Left cardiac atrium (tissue), 4 donors: ENCODE results near the gene SMIM13. TPM values are rescaled to one million over a fixed set of nuclear protein-coding genes. Genes with fewer than 3 reads are reported as not detected.
"Not testable (repeated sequence)": the region's sequence is repeated elsewhere in the genome, so short reads cannot be mapped to it uniquely, and the experiment has no call there.

Source experiments
- ATAC-seq, 2 donors: fragments of 200-7000 bp; cut with Tn5 transposase; one replicate each; pipeline ENCODE4 v1.9.1; 2020; ENCODE audit warnings: mild to moderate bottlenecking in 2 of 2, moderate library complexity in 2 of 2
- DNase-seq: peaks from one replicate; pipeline ENCODE4 v3.0.0-alpha.2; 2020
- intact Hi-C, 2 donors: fragments of 100-400 bp; cut with DNase I; formaldehyde crosslinking; loops; one replicate each; pipeline versions ENCODE4 v1.14.1 to v1.15.1; 2022 to 2023
- total RNA-seq, 2 donors: library from RNA; stranded (reverse); fragmentation: NEBNext Ultra II Directional; extraction: Animal tissue kit (Norgen Biotek cat#: 25700); gene quantifications; one replicate each; pipeline ENCODE4 v1.2.1, GENCODE V29; 2021
- donor health status: DM: no; HTN: yes; CAD: no.
- donor health status: DM: no; HTN: yes; CAD: no; lungs with severe emphysema.
- donor health status: DM: yes; HTN: yes; CAD: no.
- donor health status: Dilated cardiomyopathy.

Gene SMIM13
- total RNA-seq, 2 donors from 2014 or later = 10.9 to 11.3 TPM

- peak in 1 of 2 donors; percentile 21 for ATAC-seq
- no peak for DNase-seq
- intact Hi-C loops = no loop called here
Measured at GRCh38 chr6:11111769-11112437, 18.3 kb downstream of the SMIM13 start.

DNA sequence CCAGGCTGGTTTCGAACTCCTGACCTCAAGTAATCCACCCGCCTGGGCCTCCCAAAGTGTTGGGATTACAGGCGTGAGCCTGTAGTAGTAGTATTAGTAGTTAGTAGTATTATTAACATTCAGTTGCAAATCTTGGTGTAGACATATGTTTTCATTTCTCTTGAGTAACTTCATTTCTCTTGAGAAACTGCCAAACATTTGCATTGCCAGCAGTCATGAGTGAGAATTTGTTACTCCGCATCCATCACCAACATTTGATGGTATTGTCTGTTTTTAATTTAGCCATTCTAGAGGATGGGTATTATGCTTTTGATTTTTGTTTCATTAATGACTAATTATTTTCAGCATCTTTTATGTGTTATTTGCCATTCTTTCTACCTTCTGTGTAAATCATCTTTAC, 19.4 kb downstream of the SMIM13 start:
- intact Hi-C loops = no loop called here

DNA sequence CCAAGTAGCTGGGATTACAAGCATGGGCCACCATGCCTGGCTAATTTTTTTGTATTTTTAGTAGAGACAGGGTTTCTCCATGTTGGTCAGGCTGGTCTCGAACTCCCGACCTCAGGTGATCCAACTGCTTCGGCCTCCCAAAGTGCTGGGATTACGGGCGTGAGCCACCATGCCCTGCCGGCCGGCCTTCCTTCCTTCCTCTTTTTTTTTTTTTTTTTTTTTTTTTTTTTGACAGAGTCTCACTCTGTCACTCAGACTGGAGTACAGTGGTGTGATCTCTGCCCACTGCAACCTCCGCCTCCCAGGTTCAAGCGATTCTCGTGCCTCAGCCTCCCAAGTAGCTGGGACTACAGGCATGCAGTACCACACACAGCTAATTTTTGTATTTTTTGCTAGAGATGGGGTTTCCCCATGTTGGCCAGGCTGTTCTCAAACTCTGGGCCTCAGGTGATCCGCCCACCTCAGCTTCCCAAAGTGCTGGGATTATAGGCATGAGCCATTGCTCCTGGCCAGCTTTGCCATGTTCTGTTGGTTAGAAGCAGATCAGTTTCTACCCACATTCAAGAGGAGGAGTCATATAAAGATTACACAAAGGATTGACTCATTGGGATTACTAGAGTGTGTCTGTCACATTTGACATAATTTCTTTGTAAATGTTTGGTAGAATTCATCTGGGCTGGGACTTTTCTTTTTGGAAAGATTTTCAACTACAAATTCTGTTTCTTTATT, 22.3 kb downstream of the SMIM13 start:
- intact Hi-C loops, DNase-seq: not testable (repeated sequence)
- peak in 1 of 2 donors; percentile 51 for ATAC-seq

More for the DNA sequence above, 19.4 kb downstream of the SMIM13 start:
- DNase-seq = no peak
- ATAC-seq = no peak

DNA sequence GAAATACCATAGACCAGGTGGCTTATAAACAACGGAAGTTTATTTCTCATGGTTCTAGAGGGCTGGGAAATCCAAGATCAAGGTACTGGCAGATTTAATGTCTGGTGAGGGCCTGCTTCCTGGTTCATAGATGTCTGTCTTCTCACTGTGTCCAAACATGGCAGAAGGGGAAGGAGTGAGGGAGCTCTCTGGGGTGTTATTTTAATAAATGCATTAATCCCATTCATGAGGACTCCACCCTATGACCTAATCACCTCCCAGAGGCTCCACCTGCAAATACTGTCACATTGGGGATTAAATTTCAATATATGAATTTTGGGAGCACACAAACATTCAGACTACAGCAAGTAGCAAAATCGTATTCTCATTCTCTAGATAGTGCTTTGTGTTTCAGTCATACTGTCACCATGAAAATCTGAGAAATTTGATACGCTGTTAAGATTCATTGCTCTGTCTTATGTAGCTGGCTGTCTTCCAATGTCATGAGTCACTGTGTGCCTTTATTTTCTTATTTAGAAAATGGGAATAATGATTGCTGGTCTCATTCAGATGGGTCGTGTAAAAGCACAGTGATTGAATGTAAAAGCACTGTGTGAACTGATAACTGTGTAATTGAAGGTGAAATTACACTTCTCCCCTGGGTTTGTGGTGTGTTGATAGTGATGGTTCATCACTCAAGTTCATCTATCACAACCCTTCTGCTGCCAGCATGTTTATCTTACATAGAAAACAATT, 26.8 kb downstream of the SMIM13 start:
- ATAC-seq = peak in 1 of 2 donors; percentile 19
- DNase-seq = no peak
- intact Hi-C loops = no loop called here

- ATAC-seq (no peak), DNase-seq (no peak)
- intact Hi-C loops = no loop called here
Measured at GRCh38 chr6:11121851-11122250, 28.2 kb downstream of the SMIM13 start.

DNA sequence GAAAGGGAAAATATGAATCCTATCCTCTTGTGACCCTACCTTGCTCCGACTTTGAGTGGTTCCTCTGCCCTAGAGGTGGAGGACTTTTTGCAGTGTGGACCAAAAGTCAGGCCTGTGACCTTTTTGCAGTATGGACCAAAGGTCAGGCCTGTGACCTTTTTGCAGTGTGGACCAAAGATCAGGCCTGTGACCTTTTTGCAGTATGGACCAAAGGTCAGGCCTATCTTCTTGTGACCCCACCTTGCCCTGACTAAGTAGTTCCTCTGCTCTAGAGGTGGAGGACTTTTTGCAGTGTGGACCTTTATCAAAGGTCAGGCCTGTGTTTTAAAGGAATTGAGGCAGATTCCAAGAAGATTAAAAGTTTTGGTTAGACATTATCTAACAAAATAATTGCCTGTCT, 28.7 kb downstream of the SMIM13 start:
- DNase-seq = no peak
- intact Hi-C loops = no loop called here
- no peak for ATAC-seq

DNA sequence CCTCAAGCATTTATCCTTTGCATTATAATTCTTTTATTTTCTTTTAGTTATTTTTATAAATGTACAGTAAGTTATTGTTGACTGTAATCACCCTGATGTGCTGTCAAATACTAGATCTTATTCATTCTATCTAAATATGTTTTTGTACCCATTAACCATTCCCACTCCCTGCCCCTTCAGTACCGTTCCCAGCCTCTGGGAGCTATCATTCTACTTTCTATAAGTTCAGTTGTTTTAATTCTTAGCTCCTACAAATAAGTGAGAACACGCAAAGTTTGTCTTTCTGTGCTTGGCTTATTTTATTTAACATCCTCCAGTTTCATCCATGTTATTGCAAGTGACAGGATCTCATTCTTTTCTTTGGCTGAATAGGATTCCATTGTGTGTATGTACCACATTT, 30.3 kb downstream of the SMIM13 start:
- ATAC-seq (no peak), DNase-seq (no peak)
- intact Hi-C loops = no loop called here

DNA sequence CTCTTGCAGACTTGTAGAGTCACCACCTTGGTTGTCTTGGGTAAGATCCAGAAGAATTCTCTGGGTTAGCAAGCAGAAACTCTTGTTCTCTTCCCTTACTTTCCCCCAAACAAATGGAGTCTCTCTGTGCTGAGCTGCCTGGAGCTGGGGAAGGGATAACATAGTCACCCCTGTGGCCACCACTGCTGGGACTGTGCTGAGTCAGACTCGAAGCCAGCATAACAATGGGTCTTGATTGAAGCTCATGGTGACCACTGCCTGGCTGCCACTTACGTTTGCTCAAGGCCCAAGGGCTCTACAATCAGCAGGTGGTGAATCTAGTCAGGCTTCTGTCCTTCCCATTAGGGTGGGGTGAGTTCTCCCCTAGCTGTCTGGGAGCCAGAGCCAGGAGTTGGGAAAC, 33.2 kb downstream of the SMIM13 start:
- intact Hi-C loops = no loop called here
- ATAC-seq (no peak), DNase-seq (no peak)

DNA sequence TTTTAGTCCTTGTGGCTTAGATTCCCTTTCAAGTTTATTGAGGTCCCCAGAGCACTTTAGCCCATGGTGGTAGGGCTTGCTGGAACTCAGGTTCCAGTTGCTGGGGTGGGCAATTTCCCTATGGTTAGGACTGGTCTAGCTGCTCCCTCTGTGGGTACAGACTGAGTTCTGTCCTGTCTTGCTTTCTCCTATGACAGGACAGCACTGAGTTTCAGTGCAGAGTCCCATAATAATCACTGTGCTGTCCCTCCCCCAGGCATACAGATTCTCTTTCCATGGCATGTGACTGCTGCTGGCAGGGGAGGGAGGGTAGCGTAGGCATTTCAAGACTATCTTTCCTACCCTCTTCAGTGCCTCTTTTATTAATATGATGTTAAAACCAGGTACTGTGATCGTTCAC, 35.0 kb downstream of the SMIM13 start:
- intact Hi-C loops = no loop called here
- no peak for DNase-seq
- ATAC-seq = peak in 1 of 2 donors; percentile 31

GRCh38 chr6:11129908-11130565, 36.4 kb downstream of the SMIM13 start:
- no peak for ATAC-seq
- intact Hi-C loops = no loop called here
- DNase-seq = no peak

- no peak for ATAC-seq
- DNase-seq = no peak
- intact Hi-C loops = no loop called here
Measured at GRCh38 chr6:11130605-11131004, 37.0 kb downstream of the SMIM13 start.

DNA sequence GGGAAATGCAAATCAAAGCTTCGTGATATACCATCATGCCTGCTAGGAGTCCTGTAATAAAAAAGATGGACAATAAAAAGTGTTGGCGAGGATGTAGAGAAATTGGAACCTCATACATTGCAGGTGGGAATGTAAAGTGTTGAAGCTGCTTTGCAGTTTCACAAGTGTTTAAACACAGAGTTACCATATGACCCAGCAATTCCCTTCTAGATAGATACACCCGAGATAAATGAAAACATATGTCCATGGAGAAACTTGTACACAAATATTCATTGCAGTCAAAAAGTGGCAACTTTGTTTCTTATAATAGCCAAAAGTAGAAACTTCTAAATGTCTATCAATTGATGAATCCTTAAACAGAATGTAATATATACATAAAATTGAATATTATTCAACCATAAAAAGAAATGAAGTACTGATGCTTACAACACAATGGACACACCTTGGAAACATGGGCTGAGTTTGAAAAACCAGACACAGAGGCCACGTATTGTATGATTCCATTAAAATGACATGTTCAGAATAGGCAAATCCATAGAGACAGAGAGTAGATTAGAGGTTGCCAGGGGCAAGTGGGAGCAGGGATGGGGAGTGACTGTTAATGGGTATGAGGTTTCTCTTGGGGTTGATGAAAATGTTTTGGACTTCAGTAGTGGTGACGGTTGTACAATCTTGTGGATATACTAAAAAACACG, 38.7 kb downstream of the SMIM13 start:
- intact Hi-C loops = no loop called here
- no peak for ATAC-seq
- no peak for DNase-seq

DNA sequence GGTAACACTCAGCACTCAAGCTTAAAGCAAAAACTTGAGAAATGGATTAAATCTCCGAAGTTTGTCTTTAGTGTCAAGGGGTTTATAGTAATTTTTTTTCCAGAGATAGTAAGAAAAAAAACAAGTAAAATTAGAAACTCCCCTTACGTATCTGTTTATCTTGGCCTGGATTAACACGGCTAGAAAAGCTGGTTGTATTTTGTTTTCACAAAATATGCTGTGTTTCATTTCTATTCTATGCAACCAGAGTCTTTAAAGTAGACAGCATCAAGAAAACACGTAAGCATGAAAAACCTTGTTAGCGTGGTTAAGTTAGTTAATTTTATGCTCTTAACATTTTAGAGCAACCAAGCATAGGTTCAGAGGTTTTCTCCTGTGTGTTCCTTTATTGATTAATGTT, 39.6 kb downstream of the SMIM13 start:
- intact Hi-C loops = no loop called here
- ATAC-seq = no peak
- DNase-seq = no peak

GRCh38 chr6:11136809-11137208, 43.2 kb downstream of the SMIM13 start:
- intact Hi-C loops = no loop called here
- no peak for DNase-seq
- ATAC-seq = no peak

DNA sequence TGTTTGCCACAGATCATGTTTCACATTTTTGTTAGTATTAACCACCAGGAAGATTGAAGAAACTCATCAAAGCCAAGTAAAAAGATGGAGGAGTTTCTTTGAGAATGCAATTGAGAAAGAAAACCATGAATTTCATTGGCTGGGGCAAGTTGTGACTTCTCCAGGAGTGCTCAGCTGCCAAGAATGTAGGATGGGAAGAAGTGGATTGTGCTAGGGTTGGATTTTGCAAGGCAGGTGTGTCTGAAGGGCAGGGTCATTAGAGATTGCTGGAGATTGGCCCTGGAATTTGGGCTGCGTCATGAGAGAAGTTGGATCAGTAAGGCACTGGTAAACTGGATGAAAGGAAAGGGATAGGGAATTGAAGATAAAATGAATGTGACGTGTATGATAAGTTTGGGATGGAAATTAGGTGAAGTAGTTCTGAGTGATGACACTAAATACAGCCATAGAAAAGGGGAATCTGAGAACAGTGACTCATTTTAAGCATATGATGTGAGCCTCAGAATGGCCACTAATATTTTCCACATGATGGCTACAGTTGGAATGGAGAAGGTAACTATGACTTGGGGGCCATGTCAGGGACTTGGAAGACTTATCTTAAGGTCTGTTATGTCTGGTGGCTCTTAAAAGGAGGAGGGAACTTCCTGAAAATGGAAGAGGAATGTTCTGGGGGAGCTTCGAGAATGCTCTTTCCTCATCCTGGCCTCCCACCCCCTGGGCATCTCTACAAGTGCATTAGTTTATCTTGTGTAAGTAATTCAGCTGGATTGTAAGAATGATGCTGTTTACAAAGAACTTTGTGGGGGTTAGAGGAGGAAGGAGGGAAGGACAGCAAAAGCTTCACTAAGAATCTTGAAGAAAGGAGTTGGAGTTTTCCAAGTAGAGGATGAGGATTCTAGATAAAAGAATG, 45.7 kb downstream of the SMIM13 start:
- ATAC-seq (peak; percentile 30 to 77), DNase-seq (no peak)
- intact Hi-C loops = no loop called here

DNA sequence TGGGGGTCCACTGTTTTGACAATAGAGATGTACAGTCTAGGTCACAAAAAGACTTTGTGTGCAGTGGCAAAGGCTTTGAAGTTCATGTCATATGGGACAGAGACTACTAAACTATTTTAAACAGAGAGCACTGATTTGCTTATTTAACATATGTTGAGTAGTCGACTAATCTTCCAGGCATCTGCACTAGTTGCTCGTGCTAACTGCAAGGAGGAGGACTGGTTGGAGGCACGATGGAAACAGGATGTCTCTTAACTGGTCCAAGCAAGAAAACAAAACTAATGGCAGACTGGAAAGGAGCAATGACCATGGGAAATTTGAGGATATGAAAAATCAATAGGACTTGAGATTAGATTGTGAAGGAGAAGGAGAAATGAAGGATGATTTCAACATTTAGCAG, 46.4 kb downstream of the SMIM13 start:
- ATAC-seq (no peak), DNase-seq (no peak)
- intact Hi-C loops = loop anchor here in 1 of 2 donors (5.0 kb wide), 1 partner anchor 437 kb away; no protein-coding TSS in a partner anchor

- no peak for DNase-seq
- intact Hi-C loops = loop anchor here in 1 of 2 donors (5.0 kb wide), 1 partner anchor 436 kb away; no protein-coding TSS in a partner anchor
Measured at GRCh38 chr6:11141295-11141694, 47.7 kb downstream of the SMIM13 start.

More at GRCh38 chr6:11141295-11141694, 47.7 kb downstream of the SMIM13 start:
- ATAC-seq = no peak
